NCI-H1694 (cell line): ENCODE measurements around the gene FYB1.
"Not testable (repeated sequence)": the region's sequence is repeated elsewhere in the genome, so short reads cannot be mapped to it uniquely, and the experiment has no call there.

ENCODE experiments used
- DNase-seq: peaks from one replicate; lab custom pipeline; 2025; lab: John Stamatoyannopoulos, UW

FYB1 gene, protein sequence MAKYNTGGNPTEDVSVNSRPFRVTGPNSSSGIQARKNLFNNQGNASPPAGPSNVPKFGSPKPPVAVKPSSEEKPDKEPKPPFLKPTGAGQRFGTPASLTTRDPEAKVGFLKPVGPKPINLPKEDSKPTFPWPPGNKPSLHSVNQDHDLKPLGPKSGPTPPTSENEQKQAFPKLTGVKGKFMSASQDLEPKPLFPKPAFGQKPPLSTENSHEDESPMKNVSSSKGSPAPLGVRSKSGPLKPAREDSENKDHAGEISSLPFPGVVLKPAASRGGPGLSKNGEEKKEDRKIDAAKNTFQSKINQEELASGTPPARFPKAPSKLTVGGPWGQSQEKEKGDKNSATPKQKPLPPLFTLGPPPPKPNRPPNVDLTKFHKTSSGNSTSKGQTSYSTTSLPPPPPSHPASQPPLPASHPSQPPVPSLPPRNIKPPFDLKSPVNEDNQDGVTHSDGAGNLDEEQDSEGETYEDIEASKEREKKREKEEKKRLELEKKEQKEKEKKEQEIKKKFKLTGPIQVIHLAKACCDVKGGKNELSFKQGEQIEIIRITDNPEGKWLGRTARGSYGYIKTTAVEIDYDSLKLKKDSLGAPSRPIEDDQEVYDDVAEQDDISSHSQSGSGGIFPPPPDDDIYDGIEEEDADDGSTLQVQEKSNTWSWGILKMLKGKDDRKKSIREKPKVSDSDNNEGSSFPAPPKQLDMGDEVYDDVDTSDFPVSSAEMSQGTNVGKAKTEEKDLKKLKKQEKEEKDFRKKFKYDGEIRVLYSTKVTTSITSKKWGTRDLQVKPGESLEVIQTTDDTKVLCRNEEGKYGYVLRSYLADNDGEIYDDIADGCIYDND

DNA sequence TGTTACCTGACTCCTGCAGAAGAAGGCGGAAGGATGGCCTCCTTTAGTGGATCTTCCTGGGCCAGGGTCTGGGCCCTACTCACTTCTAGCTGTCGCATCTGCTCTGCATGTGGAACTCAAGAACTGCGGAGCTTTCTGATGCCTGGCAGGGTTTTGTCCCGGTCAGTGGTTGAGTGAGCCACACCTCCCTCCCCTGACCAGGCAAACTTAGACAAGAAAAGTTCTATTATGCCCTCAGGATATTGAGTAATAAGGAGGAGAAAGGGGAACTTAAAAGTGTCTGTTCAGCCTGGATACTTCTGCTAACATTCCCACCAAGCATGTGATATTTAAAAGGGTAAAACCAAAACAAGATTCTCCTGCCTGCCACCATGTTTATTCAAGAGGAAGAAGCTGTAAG is at the start of gene FYB1:
TSS of gene FYB1 (minus strand) at position 127 of the 400 bp plus-strand sequence. CDS start 16,603 bp downstream, outside the sequence.
- DNase-seq = no peak

DNA sequence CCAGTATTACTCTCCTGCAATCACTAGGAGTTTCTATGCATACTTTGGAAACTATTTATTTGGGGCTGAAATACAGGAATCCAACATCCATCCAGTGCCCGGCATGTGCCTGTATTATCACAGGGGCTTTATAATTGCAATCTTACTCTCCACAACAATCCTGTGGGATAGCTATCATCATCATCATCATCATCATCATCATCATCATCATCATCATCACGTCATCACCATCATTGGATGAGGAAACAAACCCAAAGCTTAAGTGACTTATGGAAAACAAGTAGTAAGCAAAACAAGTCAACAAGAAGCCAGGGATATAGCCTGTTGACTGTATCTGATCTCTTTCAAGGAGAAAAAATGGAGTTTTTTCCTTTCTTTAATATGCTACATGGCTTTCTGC is 47.8 kb upstream of the FYB1 start:
- no peak for DNase-seq

DNA sequence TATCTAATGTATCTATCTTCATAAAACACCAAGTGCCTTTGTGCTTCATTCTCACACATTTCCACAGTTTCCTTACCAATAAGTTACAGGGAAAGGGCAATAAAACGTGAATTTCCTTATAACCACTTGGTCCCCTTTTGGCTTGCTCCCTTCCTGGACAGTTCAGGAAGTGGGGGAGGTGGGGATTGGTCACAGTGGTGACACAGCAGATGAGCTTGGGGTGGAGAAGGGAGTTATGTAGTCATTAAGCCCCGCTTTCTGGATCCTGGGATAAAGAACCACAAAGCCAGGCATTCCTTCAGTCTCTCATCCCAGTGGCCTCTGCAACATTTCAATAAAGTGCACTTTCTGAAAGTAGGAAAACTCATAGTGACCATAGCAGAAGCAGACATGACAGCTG is 47.1 kb upstream of the FYB1 start:
- no peak for DNase-seq

DNA sequence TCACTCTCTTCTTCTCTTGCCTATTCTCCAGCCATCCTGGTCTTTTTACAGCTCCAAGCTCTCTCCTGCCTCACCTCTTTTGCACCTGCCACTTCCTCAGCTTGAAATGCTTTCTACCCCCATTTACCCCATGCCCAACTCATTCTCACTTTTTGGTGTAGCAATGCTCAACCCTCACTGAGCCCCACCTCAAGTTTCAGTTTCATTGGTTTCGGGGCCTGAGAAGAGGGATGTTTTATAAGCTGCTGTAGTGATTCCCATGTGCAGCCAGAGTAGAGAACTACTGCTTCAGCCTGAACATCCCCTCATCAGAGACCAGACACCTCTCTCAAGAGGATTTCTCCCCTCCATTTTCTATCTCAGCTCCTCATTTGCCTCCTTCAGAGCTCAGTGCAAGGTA is 45.2 kb upstream of the FYB1 start:
- no peak for DNase-seq

DNA sequence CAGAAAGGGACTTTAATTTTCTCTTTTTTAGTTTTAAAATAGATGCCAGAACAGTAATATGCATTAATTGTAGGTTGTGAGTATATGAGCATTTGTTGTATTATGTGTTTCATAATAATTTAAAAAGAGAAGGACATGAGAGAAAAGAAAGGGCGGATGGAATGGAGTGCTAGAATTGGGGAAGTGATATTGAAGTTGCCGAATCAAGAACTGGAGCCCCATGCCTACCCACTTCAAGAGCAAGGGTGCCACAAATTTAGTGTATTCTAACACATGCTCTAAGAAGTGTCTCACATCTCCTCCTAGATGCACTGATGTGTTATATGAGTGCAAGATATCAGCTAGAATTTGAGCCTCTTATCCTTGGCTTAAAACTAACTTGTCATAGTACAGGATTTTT is 43.6 kb upstream of the FYB1 start:
- DNase-seq = no peak

DNA sequence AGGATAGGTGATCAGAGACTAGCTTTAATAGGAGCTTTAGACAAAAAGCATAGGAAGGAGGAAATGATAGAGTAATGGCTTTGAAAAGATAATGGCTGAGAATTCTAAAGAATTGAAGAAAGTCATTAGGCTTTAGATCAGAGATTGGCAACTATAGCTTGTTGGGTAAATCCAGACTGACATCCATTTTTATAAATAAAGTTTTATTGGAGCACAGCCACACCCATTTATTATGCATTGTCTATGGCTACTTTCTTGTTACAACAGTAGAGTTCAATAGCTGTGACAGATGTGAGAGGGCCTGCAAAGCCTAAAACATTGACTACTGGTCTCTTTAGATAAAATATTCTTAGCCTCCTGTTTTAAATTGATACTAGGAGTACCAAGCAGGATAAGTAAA is 40.7 kb upstream of the FYB1 start:
- no peak for DNase-seq

DNA sequence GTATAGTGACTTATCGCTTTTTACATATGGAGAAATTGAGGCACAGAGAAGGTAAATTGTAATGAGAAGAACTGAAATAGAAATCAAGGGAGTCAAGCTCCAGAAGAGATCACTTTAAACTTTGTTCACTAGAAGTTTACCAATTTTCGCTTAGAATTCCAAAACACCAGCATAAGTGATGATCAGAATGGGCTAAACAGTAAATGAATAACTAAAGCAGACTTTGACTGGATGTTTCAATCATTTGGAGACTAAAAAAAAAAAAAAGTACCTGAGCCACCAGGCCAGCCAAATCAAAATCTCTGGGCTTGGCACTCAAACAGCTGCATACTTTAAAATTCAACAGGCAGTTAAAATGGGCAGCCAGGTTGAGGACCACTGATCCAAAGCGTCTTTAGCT is 38.2 kb upstream of the FYB1 start:
- DNase-seq = no peak

DNA sequence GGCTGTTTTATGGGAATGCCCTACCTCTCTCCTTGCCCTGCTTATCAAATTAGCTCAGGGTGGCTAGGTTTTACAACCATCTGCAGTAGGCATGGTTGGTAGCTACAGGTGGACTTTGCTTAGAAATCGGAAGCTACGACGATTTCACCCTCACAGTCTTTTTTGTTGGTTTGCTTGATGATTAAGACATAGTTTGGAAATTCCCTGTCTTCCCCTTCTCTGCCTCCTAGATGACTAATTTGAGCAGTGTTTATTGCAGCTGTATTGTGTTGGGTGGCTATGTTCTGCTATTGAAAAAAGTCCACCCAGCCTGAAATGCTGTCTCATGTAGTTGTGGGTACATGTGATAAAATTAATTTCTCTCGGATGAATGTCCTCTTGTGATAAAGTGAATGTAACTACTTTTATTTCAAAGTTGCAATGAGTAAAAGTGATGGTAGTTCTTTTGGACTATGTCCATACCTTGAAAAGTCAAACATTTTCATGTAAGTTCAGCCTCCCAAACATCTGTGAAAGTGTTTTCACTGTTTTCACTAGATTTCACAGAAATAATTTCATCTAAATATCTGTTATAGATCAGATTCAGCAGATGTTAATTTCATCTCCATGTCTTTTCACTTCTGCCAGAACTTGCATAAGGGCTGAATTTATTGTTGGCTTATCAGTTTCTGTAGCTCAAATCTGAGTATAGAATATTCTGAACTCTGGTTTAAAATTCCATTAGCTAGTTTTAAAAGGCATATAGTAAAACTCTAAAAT is 37.3 kb upstream of the FYB1 start:
- DNase-seq = no peak

DNA sequence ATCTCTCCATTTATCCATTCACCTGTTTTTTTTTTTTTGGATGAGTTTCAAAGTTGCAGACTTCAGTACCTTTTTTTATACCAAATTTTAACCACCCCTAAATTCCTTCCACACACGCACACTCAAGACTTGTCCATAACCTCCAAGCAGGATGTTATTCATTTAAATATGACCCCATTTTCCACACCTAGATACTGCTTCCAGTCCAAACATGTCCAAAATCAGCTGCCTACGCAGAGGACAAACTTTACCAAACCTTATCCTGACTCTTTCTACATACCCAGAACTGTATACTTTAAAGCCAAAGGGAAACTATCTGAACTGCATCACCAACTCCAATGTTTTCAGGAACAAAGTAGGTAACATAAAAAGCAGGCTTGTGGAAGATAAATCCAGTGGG is 36.0 kb upstream of the FYB1 start:
- DNase-seq = no peak

DNA sequence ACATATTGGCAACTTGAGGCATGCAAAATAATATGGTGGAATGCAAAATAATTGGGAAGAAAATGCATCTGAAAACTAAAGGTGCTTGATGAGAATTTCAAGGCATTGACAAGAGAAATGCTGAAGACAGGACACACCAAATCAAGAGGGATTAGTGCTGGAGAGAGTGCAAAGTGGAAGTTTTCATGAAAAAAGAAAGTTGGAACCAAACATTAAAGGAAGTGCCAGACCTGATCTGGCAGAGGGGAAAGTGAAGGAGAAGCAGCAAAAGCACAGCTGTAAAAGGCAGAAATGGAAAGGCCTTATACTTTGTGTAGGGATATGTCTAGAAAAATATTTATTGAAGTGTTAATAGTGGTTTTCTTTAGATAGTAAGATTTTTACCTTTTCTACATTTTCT is 35.3 kb upstream of the FYB1 start:
- DNase-seq = no peak

DNA sequence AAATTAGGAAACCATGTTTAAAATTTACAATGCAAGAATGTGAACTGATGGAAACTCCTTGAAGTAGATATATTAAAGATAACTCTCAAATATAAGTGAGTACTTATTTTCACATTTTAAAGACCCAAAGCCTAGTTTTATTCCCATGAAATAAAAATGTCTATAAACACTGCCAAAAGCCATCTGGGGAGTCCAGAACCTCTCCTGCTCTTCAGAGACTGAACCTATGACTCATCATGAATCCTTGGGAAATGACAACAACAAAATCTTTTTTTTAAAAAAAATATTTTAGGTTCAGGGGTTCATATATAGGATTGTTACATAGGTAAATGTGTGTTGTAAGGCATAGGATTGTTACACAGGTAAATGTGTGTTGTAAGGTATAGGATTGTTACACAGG is 33.8 kb upstream of the FYB1 start:
- no peak for DNase-seq

DNA sequence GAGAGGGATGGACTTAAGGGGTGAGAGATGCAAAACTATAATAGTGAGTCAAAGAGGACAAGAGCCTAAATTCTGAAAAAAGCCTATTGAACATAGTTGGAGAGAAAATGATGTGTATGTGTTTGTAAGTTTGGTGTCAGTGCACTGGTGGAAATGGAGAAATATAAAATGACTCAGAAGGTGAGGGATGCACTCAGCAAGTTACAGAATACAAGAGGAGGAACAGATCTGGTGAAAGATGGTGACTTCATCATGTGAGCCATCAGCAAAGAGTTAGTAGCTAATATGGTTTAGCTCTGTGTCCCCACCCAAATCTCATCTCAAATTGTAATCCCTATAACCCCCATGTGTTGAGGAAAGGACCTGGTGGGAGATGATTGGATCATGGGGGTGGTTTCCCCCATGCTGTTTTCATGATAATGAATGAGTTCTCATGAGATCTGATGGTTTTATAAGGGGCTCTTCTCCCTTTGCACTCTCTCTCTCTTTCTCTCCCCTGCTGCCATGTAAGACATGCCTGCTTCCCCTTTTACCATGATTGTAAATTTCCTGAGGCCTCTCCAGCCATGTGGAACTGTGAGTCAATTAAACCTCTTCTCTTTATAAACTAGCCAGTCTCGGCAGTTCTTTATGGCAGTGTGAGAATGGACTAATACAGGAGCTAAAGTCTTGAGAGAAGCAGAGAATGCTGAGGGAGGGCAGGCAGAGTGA is 30.4 kb upstream of the FYB1 start:
- no peak for DNase-seq

DNA sequence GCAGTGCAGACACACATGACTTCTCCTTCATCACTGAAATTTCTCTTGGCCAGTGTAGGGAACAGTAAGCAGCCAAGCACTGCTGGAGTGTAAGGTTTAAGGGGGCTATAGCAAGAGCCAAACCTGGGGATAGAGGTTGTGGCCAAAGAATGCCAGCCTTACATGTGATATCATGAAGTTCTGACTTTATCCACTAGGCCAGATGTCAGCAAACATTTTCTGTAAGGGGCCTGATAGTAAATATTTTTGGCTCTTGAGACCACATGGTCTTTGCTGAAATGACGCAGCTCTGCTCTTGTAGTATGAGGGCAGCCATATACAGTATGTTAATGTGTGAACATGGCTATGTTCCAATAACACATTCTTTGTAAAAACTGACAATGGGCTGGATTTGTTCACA is 29.7 kb upstream of the FYB1 start:
- DNase-seq = no peak

DNA sequence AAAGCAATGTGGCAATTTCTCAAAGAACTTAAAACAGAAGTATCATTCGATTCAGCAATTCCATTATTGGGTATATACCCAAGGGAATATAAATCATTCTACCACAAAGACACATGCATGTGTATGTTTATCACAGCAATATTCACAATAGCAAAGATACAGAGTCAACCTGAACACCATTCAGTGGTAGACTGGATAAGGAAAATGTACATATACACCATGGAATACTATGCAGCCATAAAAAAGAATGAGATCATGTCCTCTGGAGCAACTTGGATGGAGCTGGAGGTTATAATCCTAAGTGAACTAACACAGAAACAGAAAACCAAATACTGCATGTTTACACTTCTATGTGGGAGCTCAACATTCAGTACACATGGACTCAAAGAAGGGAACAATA is 21.4 kb upstream of the FYB1 start:
- DNase-seq = no peak

DNA sequence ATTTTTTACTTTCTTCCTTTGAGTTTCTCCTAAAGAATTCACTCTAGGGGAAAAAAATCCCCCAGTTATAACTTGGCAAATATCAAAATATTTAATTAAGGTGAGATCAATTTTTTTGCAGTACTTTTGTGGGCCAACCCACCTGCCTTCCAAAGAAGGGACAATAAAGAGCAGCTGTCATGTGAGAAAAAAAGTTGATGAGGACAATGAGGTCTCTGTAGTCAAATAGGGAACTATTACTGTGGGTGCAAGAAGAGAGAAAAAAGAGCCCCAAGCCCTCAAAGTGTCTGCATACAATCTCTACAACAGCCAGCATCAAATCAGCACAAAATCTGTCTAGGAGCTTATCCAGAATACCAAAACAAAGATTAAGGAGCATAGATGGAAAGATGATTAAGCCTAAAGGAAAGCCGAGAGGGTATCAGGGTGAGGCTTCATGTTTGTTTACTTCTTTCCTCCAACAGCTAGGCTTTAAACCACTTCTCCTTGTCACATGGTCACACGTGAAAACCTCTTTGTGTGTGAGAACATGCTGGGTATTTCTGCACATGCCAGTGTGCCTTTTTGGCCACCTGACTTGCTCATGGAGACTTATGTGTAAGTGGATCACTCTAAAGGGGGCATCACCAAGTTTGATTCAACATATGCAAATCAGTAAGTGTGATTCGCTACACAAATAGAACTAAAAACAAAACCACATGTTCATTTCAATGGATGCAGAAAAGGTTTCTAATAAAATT is 19.2 kb upstream of the FYB1 start:
- no peak for DNase-seq

DNA sequence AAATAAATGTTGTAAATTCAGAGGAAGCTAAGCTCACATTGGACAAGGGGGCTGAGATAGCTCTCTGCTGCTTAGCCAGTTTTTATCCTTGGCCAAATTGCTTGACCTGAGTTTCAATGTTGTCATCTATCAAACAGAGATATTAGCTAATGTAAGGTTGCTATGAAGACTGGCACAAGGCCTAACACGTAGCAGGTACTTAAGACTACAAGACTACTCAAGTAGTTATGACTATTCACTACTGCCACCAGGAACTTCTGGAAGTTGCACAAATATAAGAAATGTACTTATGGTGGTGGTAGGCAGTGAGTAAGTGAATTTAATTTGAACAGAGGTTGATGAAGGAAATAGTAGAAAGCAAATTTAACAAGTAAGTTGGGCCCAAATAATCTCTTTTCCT is 17.4 kb upstream of the FYB1 start:
- no peak for DNase-seq

DNA sequence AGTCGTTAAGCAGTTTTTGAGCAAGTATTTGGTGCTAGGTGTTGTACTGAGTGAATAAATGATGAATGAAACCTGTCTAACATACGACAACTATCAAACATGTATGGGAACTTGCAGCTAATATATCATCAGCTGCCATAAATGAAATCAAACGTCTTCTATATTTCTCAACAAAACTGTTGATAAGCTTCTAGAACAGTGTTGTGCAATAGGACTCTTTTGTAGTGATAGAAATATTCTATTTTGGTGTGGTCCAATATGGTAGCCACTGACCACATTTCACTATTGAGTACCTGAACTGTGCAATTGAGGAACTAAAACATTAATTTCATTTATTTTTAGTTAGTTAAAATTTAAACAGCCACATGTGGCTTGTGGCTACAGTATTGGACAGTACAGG is 16.3 kb upstream of the FYB1 start:
- DNase-seq = no peak

DNA sequence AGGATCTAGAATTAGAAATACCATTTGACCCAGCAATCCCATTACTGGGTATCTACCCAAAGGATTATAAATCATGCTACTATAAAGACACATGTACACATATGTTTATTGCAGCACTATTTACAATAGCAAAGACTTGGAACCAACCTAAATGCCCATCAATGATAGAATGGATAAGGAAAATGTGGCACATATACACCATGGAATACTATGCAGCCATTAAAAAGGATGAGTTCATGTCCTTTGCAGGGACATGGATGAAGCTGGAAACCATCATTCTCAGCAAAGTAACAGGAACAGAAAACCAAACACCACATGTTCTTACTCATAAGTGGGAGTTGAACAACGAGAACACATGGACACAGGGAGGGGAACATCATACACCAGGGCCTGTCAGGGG is 15.1 kb upstream of the FYB1 start:
- DNase-seq = not testable (repeated sequence)

DNA sequence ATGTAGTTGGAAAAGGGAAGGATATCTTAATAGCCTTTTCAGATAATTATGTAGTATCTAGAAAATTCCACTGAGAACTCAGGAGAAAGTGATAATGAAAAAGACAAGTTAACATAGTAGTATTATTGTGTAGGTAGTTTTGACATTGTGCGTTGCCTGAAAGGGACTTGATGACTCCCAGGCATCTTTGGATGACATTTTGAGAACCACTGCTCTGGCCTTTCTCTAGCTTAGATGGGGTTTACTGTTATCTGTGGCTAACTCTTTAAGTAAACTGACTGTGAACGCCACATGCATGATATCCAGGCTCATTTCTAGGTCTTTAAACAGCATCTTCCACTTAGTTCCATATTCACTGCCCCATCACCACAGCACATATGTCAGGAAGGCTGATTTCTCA is 14.4 kb upstream of the FYB1 start:
- DNase-seq = no peak

DNA sequence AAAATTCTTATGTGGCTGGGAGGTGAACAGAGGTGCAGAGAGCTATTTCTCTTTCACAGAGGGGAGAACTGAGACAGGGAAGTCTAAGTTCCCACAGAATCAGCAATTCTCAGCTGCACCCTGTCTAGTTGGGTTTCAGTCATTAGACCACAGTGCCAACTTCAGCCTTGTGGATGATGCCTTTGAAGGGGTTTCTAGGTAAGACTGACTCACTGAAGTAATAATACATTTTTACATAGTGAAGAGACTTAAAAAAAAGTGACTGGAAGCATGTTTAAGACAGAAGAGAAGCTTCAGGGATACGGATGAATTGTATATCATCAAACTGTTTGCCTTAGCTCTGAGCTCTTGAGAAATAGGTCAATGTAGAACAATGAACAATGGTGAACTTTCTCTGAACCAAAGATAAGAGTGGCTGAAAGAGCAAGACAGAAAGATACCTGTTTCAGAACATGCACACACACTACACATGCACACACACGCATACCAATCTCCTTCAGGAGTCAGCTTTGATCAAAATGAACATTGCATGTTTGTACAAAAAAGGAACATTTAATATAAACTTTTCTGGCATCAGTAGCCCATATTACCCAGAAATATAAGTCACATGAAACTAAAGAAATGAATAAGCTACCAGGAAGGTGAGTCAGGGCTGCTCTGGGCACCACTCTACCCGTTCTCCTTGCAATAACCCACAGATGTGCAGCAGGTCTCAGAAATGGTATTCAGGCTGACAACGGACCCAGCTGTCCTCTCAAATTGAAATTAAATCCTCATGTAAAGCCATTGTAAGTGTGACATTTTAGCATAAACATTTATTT is 12.6 kb upstream of the FYB1 start:
- no peak for DNase-seq
